Measurements from ENCODE around the gene ZNF628.

ZNF628 gene

GRCh38 chr19:55483706-55484592, 7.5 kb downstream of the ZNF628 start:
- DNase-seq (ENCODE audit: low spot score), result no peak

GRCh38 chr19:55484593-55485438, 8.4 kb downstream of the ZNF628 start, which contains the start of gene NAT14:
Gene NAT14, plus strand, starts transcription at chr19:55485188. Its CDS starts 521 bp downstream, at chr19:55485709.
- DNase-seq (ENCODE audit: low spot score), result peak; percentile 62

DNA sequence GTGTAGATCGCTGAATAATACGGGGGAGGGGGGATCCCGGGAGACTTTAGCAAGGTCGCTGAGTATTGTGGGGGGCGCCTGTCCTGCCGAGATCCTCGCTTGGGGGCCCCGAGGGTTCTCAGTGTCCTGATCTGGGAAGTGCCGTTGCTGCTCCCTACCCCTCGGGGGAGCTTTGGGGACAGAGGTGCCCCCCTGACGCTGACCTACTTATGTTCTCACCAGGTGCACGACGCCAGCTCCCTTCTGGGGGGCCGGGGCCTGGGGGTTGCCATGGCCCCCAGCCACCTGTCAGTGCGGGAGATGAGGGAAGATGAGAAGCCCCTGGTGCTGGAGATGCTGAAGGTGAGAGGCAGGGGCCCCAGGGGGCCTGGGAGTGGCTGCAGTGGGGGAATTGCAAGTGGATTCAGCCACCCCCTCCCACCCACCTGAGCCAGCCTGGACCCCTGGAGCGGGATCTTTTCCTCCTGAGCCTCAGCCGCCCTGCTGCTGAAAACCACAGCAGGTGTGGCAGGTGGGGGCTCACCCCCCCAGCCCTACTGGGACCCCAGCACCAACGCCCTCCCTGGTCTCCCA, 9.1 kb downstream of the ZNF628 start:
- DNase-seq (ENCODE audit: low spot score), result no peak

DNA sequence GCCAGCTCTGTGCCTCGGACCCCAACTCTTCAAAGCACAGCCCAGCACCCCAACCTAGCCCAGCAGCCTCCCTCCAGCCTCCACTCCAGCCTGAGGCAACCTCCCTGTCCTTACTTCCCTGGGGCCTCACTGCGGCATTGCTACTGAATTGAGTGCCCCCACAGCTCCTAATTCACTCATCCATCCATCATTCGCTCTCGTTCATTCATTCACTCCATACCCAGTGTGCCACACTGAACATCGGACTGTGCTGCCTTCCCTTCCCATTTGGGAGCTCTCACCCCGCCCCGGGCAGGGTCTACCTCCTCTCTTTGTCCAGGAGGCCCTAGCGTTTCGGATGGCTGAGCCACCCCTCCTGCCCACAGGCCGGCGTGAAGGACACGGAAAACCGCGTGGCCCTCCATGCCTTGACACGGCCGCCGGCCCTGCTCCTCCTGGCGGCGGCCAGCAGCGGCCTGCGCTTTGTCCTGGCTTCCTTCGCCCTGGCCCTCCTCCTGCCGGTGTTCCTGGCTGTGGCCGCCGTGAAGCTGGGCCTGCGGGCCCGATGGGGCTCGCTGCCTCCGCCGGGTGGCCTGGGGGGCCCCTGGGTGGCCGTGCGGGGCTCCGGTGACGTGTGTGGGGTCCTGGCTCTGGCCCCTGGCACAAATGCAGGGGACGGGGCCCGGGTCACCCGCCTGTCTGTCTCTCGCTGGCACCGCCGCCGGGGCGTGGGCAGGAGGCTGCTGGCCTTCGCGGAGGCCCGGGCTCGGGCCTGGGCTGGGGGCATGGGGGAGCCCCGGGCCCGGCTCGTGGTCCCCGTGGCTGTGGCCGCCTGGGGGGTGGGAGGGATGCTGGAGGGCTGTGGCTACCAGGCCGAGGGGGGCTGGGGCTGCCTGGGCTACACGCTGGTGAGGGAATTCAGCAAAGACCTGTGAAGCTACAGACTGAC, 9.9 kb downstream of the ZNF628 start:
- no peak for DNase-seq (ENCODE audit: low spot score)

GRCh38 chr19:55486971-55487923, 10.8 kb downstream of the ZNF628 start:
- no peak for DNase-seq (ENCODE audit: low spot score)

- no peak for DNase-seq (ENCODE audit: low spot score)
These were observed 11.7 kb downstream of the ZNF628 start, which contains the start of gene SSC5D for GRCh38 chr19:55487924-55488687. Gene SSC5D, plus strand, starts transcription at chr19:55488436. Its CDS starts 154 bp downstream, at chr19:55488590.

- DNase-seq (ENCODE audit: low spot score), result no peak
These were observed 12.7 kb downstream of the ZNF628 start for GRCh38 chr19:55488986-55489710.

- no peak for DNase-seq (ENCODE audit: low spot score)
These were observed 13.5 kb downstream of the ZNF628 start for GRCh38 chr19:55489711-55490477.

GRCh38 chr19:55490478-55491432, 14.3 kb downstream of the ZNF628 start:
- no peak for DNase-seq (ENCODE audit: low spot score)

GRCh38 chr19:55491546-55492360, 15.3 kb downstream of the ZNF628 start:
- DNase-seq (ENCODE audit: low spot score), result no peak

- DNase-seq (ENCODE audit: low spot score), result no peak
These were observed 16.0 kb downstream of the ZNF628 start for GRCh38 chr19:55492362-55492944.

GRCh38 chr19:55493052-55493644, 16.7 kb downstream of the ZNF628 start:
- DNase-seq (ENCODE audit: low spot score), result no peak

- no peak for DNase-seq (ENCODE audit: low spot score)
These were observed 17.3 kb downstream of the ZNF628 start for GRCh38 chr19:55493645-55494171.

GRCh38 chr19:55494172-55494761, 17.9 kb downstream of the ZNF628 start:
- DNase-seq (ENCODE audit: low spot score), result no peak
